Cerebellar cortex (tissue), 1 donor: ENCODE measurements around the gene OPRM1.
"Not testable (repeated sequence)": the region's sequence is repeated elsewhere in the genome, so short reads cannot be mapped to it uniquely, and the experiment has no call there.

Experiments
- DNase-seq: peaks from one replicate; pipeline ENCODE4 v3.0.0-alpha.2; 2015; ENCODE audit warnings: low spot score

OPRM1 gene

GRCh38 chr6:154143753-154144152 is 104.7 kb downstream of the OPRM1 start:
- DNase-seq: no peak

- DNase-seq: peak; percentile 73
Observed at GRCh38 chr6:154154389-154154967, 115.4 kb downstream of the OPRM1 start.

- peak; percentile 22 for DNase-seq
Observed at GRCh38 chr6:154156135-154156896, 117.3 kb downstream of the OPRM1 start.

DNA sequence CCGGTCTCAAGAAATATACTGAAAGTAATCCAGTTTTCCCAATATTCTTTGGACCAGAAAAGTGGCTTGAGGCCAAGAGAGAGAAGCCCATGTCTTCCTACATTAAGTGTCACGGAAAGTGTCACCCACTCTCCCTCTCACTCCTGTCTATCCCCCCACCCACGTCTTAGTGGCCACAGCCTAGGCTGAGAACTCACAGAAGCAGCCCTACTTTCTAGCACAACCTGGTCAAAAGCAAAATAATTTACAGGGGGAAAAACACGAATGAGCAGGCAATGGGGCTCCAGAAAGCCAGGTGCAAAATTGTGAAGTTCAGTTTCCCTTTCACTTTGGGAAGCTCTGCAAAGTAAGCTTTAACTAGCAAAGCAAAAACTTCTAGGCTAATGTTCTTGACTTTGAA is 118.0 kb downstream of the OPRM1 start:
- DNase-seq: no peak

- no peak for DNase-seq
Observed at GRCh38 chr6:154157706-154158105, 118.7 kb downstream of the OPRM1 start.

DNA sequence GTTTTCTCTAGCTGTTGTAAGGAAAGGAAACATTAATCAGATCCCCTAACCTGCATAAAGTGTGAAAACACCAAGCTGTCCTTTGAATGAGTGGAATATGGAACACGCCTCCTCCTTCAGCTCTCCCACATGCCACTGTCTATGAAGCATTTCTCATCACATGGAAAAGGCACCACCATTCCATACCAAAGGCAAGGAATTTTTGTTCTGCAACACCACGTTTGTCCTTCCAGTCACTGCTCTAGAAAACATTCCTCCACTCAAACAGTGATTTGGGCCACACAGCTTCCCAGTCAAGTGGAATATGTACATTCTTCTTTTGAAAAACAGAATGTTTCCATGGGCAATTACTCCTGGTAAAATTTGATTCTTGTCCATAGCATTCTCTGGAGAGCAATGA is 120.1 kb downstream of the OPRM1 start:
- DNase-seq: no peak

GRCh38 chr6:154161689-154162088 is 122.6 kb downstream of the OPRM1 start:
- DNase-seq: no peak

- peak; percentile 90 for DNase-seq
Observed at GRCh38 chr6:154164397-154164796, 125.4 kb downstream of the OPRM1 start.

GRCh38 chr6:154165478-154165877 is 126.4 kb downstream of the OPRM1 start:
- no peak for DNase-seq

GRCh38 chr6:154166140-154166539 is 127.1 kb downstream of the OPRM1 start:
- DNase-seq: no peak

DNA sequence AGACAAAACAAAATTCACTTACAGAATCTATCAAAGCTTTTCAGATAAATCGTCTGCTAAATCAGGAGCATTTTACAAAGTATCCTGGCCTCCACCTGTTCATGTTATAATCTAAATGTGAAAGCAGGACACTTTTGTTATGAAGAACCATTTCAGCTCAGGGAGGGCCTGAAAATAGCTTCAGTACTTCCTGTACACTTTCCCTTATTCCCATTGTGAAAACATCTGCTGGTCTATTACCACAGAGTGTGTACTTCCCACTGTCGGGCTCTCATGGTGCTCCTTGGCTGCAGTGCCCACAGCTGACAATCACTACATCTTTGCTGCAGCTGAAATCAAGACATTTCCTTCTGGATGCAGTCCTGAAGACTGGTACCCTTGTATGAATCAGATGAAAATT is 128.1 kb downstream of the OPRM1 start:
- peak; percentile 30 for DNase-seq

- DNase-seq: no peak
Observed at GRCh38 chr6:154169193-154169847, 130.3 kb downstream of the OPRM1 start.

GRCh38 chr6:154170106-154170505 is 131.1 kb downstream of the OPRM1 start:
- DNase-seq: no peak

DNA sequence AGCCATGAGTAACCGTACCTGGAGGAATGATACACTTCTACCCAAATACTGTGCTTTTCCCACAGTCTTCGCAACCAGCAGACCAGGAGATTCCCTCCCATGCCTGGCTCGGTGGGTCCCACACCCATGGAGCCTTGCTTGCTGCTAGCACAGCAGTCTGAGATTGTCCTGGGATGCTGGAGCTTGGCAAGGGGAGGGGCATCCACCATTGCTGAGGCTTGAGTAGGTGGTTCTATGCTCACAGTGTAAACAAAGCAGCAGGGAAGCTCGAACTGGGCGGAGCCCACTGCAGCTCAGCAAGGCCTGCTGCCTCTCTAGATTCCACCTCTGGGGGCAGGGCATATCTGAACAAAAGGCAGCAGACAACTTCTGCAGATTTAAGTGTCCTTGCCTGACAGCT is 133.4 kb downstream of the OPRM1 start:
- DNase-seq: not testable (repeated sequence)

DNA sequence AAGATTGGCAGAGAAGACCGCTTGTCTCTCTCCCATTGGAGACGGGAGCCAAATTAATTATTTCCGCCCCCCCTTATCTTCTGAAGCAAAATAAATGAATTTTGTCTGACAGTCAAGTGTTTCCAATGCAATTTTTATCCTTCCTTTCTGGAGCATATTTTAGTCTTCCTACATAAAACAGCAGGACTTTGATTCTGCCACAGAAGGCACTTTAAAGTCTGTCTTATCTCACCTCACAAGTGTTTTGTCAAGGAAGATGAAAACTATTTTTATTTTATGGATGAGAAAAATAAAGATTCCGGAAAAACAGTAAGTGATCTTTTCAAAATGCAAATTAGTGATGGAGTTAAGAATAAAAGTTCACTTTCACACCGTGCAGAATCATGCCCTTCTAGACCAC is 140.4 kb downstream of the OPRM1 start:
- DNase-seq: peak; percentile 30

GRCh38 chr6:154187203-154187602 is 148.2 kb downstream of the OPRM1 start:
- no peak for DNase-seq

DNA sequence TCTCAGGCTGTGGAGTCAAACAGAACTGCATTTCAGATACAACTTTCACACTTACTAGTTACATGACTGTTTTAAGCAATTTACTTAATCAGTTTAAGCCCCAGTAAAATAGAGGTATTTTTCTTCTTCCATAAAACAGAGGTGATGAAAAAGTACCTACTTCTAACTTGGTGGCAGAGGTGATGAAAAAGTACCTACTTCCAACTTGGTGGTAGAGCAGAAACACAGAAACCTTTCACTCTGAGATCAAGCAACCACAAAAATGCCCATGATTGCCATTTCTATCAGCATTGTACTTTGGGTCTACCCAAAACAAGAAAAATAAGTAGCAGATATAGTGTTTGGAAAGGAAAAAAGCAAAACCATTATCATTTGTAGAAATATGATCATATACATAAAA is 148.7 kb downstream of the OPRM1 start:
- no peak for DNase-seq

GRCh38 chr6:154196333-154196885 is 157.4 kb downstream of the OPRM1 start:
- no peak for DNase-seq

GRCh38 chr6:154197196-154197860 is 158.3 kb downstream of the OPRM1 start:
- DNase-seq: peak; percentile 59

DNA sequence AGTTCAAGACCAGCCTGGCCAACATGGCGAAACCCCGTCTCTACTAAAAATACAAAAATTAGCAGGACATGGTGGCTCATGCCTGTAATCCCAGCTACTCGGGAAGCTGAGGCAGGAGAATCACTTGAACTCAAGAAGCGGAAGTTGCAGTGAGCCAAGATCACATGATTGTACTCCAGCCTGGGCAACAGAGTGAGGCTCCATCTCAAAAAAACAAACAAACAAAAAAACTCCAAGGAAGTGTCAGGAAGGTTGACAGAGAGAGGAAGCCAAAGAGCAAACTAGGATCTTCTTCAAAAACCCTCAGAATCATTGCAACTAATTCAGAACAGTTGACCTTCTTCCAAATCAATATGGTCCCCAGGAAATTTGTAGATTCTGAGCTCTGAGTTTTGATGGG is 162.6 kb downstream of the OPRM1 start:
- not testable (repeated sequence) for DNase-seq

DNA sequence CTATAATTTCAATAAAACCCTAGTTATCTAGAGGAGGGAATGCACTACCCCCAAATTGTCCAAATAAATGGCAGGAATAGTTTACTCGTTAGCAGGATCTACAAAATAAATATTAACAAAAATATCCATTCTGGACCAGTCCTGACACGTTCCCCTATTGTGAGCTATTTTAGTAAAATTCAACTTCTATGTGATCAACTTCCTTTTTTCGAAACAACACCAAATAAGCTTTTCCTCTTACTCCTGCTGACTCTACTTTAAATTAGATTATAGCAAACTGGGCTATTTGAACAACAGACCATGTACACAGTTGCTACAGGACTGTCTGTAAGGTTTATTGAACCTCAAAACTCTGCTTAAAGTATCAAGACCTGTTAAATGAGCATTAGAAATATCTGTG is 163.3 kb downstream of the OPRM1 start:
- no peak for DNase-seq

DNA sequence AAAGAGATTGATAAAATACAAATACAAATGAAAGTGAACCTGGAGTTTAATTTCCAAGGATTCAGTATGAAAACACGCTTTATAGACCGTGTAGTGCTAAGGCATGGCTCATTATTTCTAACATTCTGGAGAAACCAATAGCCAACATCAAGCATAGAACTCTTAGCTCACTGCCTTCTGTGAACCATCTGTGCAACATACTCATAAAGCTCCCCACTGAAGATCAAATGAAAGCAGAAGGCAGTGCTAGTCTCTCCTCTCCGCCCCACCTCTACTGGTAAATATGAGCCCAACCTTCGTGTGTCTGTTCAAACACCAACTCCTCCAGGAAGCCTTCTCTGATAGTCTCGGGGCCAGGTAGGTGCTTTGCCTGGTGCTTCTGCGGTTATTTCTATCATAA is 163.9 kb downstream of the OPRM1 start:
- no peak for DNase-seq
